GM23248 (cell line): ENCODE results near the gene TRIM59.

Experiments used
- EZH2 ChIP-seq: fragments of 200-600 bp; sonication (generic); IDR thresholded peaks from 2 replicates; pipeline ENCODE4 v1.6.1; 2018; ENCODE audit warnings: antibody characterized with exemption, mild to moderate bottlenecking; ENCODE audit not compliant: insufficient read depth, poor library complexity, severe bottlenecking
- EZH2phosphoT487 ChIP-seq: fragments of 200-600 bp; sonication (generic); IDR thresholded peaks from 2 replicates; pipeline ENCODE4 v1.6.1; 2018; ENCODE audit warnings: antibody characterized with exemption, moderate library complexity, mild to moderate bottlenecking, low read depth; ENCODE audit not compliant: insufficient read depth

DNA sequence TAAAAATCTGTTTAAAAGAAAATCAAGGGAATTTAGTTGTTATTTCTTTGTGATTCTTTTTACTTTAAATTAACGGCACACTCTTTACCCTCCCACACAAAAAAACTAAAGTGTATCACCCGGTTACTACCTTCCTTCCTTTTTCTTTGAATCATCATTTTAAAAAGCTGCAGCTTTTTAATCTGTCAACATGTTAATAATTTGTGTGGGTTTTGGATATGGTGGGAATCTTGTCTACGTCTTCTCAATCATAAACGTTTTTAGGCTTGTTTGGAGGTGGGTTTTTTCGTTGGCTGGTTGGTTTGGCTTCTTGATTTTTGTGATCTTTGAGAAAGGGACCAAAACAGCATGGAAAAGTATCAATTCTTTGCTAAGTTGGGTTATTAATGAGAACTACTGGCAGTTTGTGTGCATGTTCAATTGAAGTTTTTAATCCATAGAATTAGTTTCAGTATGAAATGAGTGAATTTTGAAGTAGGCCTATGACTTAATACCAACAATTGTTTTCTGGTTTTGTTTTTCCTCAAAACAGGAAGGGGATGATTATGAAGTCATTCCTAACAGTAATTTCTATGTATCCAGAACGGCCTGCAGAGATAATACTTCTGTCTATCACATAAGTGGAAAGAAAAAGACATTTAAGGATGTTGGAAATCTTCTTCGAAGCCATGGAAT lies 45.7 kb downstream of the TRIM59 start:
- TF ChIP-seq EZH2 (no peak), EZH2phosphoT487 (no peak)
